ENCODE measurements around the gene ZMIZ1.

ZMIZ1 gene

GRCh38 chr10:79098061-79098460, 29.3 kb downstream of the ZMIZ1 start:
- H3K27ac ChIP-seq, result no peak overlapping the region
- H3K27me3 ChIP-seq (ENCODE audit: insufficient read depth, low read depth), result no peaks in the 10 kb centered on the region
- H3K79me2 ChIP-seq (ENCODE audit: insufficient read depth, low read depth), result no peaks in the 10 kb centered on the region
- H4K20me1 ChIP-seq (ENCODE audit: insufficient read depth), result no peaks in the 10 kb centered on the region
- H3K4me2 ChIP-seq, result no peak overlapping the region
- H3K9ac ChIP-seq, result no peak overlapping the region
- H3K4me1 ChIP-seq (ENCODE audit: low read depth, poor library complexity, severe bottlenecking), result no peaks in the 10 kb centered on the region
- TF ChIP-seq CTCF (conservative IDR thresholded peaks at IDR 0.05; ENCODE audit: low read depth, low read length), result no peak
- H3K4me3 ChIP-seq (IDR thresholded peaks at IDR 0.05; ENCODE audit: insufficient read depth, low read depth, low read length), result no peak overlapping the region
- no peak overlapping the region for H2AFZ ChIP-seq (ENCODE audit: low read depth)
- H3K36me3 ChIP-seq (ENCODE audit: insufficient read depth), result no peaks in the 10 kb centered on the region

- Histone ChIP-seq H2AFZ (ENCODE audit: low read depth) (no peak overlapping the region), H3K4me3 (IDR thresholded peaks at IDR 0.05; ENCODE audit: insufficient read depth, low read depth, low read length) (no peak overlapping the region), H3K4me2 (no peak overlapping the region), H3K4me1 (ENCODE audit: low read depth, poor library complexity, severe bottlenecking) (no peaks in the 10 kb centered on the region), H3K79me2 (ENCODE audit: insufficient read depth, low read depth) (no peaks in the 10 kb centered on the region), H3K27me3 (ENCODE audit: insufficient read depth, low read depth) (no peaks in the 10 kb centered on the region), H3K27ac (no peak overlapping the region), H4K20me1 (ENCODE audit: insufficient read depth) (no peaks in the 10 kb centered on the region), H3K36me3 (ENCODE audit: insufficient read depth) (no peaks in the 10 kb centered on the region), H3K9ac (no peak overlapping the region)
- TF ChIP-seq CTCF (conservative IDR thresholded peaks at IDR 0.05; ENCODE audit: low read depth, low read length), result no peak
These were observed 29.8 kb downstream of the ZMIZ1 start for GRCh38 chr10:79098596-79099015.

- Histone ChIP-seq H3K9ac (no peak overlapping the region), H3K4me2 (no peak overlapping the region), H3K4me3 (IDR thresholded peaks at IDR 0.05; ENCODE audit: insufficient read depth, low read depth, low read length) (no peak overlapping the region), H3K27ac (no peak overlapping the region), H3K79me2 (ENCODE audit: insufficient read depth, low read depth) (no peaks in the 10 kb centered on the region), H2AFZ (ENCODE audit: low read depth) (no peak overlapping the region), H4K20me1 (ENCODE audit: insufficient read depth) (no peaks in the 10 kb centered on the region), H3K27me3 (ENCODE audit: insufficient read depth, low read depth) (no peaks in the 10 kb centered on the region), H3K36me3 (ENCODE audit: insufficient read depth) (no peaks in the 10 kb centered on the region), H3K4me1 (ENCODE audit: low read depth, poor library complexity, severe bottlenecking) (no peaks in the 10 kb centered on the region)
- no peak for TF ChIP-seq CTCF (conservative IDR thresholded peaks at IDR 0.05; ENCODE audit: low read depth, low read length)
These were observed 31.2 kb downstream of the ZMIZ1 start for GRCh38 chr10:79099898-79100448.

GRCh38 chr10:79100771-79101170, 32.0 kb downstream of the ZMIZ1 start:
- no peaks in the 10 kb centered on the region for H3K4me1 ChIP-seq (ENCODE audit: low read depth, poor library complexity, severe bottlenecking)
- H3K4me2 ChIP-seq, result no peak overlapping the region
- no peak overlapping the region for H2AFZ ChIP-seq (ENCODE audit: low read depth)
- TF ChIP-seq CTCF (conservative IDR thresholded peaks at IDR 0.05; ENCODE audit: low read depth, low read length), result no peak
- H3K27ac ChIP-seq, result no peak overlapping the region
- no peaks in the 10 kb centered on the region for H3K27me3 ChIP-seq (ENCODE audit: insufficient read depth, low read depth)
- no peak overlapping the region for H3K4me3 ChIP-seq (IDR thresholded peaks at IDR 0.05; ENCODE audit: insufficient read depth, low read depth, low read length)
- H3K9ac ChIP-seq, result no peak overlapping the region
- H3K36me3 ChIP-seq (ENCODE audit: insufficient read depth), result no peaks in the 10 kb centered on the region
- no peaks in the 10 kb centered on the region for H4K20me1 ChIP-seq (ENCODE audit: insufficient read depth)
- H3K79me2 ChIP-seq (ENCODE audit: insufficient read depth, low read depth), result no peaks in the 10 kb centered on the region

Measured in KMS-11 (cell line).